HG03135 (cell line): ENCODE measurements around the gene BAHD1.

Source experiments
- ATAC-seq: cut with Tn5 transposase; IDR thresholded peaks from one replicate; pipeline ENCODE4 v1.9.1; 2021; ENCODE audit warnings: mild to moderate bottlenecking, moderate library complexity; ENCODE audit not compliant: unreplicated experiment

Gene BAHD1

GRCh38 chr15:40489274-40490175 is 48.8 kb downstream of the BAHD1 start:
- no peak for ATAC-seq

DNA sequence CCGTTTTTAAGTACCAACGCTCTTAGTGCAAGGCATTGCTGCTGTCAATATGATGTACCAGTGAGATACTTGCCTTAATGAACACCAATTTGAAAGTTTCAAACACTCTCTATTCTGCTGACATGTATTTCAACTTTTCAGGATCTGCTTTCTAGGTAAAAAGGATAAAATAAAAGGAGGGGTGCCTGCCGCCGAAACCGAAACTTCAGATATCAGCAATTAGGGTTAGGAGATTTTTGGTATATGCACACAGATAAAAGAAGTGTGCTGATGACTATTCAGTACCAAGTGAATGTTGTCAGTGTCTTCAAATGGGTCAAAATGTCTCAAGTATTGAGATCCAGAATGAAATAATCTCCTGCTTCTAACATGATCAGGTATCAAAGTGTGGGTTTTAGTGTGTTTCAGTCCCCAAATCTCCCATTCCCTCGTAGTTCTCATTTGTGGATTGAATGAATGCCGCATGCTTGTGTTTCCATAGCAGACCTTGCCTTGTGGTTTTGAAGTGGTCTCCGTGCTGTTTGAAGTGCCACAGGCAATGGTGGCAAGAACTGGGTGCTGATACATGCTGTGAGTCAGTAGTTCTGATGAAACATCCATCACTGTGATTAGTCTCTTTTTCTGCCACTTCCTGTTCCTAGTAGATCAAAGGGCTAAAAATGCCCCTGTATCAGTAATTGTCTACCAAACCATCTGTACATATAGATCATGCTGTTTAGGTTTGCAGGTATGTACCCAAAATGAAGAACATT is 52.5 kb downstream of the BAHD1 start:
- no peak for ATAC-seq

- no peak for ATAC-seq
Observed at GRCh38 chr15:40495516-40495915, 54.8 kb downstream of the BAHD1 start.

GRCh38 chr15:40498418-40498817 is 57.7 kb downstream of the BAHD1 start:
- no peak for ATAC-seq

DNA sequence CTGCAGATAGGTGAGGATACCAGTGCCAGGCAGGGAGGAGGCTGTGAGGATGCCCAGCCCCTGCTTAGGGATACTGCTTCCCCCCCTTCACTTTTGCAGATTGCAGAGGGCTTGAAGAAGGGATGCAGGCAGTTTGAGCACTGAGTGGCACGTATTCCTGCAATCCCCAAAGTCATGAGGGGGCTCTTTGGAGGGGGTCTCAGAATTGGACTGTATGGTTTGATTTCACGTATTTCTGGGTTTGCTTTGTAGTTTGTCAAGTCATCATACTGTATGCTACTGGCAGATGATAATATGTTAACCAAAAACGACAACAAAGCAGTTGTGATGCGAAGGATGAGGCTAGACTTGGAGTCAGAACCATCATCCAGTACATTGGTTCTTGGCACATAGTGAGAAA is 58.1 kb downstream of the BAHD1 start:
- ATAC-seq = no peak

GRCh38 chr15:40499931-40500330 is 59.2 kb downstream of the BAHD1 start:
- ATAC-seq = no peak

- no peak for ATAC-seq
Observed at GRCh38 chr15:40500568-40501330, 60.0 kb downstream of the BAHD1 start.

DNA sequence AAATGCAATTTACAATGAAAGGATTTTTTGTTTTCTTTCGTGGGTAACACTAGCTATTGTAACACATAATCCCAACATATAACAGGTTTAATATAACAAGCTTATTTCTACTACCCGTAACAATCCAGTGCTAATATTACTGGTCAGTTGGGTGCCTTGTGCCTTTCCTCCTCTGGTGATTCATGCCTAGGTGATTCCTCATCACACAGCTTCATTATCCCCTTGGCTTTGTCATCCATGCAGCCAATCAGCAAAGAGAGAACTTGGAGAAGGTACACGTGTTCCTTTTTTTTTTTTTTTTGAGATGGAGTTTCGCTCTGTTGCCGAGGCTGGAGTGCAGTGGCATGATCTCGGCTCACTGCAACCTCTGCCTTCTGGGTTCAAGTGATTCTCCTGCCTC is 60.7 kb downstream of the BAHD1 start:
- ATAC-seq = no peak

- no peak for ATAC-seq
Observed at GRCh38 chr15:40506964-40507571, 66.3 kb downstream of the BAHD1 start.

DNA sequence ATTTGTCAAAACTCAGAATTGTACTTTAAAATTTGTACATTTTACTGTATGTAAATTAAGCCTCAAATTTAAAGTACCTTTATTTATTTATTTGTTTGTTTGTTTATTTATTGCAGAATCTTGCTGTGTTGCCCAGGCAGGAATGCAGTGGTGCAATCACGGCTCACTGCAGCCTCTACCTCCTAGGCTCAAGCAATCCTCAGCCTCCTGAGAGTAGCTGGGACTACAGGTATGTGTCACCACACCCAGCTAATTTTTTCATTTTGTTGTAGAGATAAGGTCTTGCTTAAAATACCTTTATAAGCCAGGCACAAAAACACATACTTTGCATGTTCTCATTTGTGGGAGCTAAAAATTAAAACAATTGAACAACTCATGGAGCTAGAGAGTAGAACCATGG is 67.5 kb downstream of the BAHD1 start:
- no peak for ATAC-seq

- no peak for ATAC-seq
Observed at GRCh38 chr15:40510201-40510600, 69.4 kb downstream of the BAHD1 start.

DNA sequence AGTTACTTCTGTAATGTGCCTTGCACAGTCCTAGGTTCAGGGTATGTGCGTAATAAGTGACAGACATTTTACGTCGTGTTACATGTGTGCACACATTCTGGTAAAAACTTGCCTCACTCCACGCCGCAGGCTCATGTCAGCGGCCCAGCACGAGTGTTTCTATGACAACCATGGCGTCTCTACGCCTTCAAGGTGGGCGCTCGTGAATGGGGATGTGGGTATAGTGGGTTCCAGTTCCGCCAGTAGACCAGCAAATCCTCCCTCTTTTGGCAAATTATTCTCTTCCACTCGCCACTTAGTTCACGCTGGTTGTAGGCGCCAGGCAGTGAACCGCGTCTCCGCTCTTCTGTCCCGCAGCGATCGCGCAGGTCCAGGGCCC is 70.3 kb downstream of the BAHD1 start:
- ATAC-seq = peak; percentile 45

- ATAC-seq = peak; percentile 40
Observed at GRCh38 chr15:40511472-40512133, 70.8 kb downstream of the BAHD1 start.

GRCh38 chr15:40512440-40512839 is 71.7 kb downstream of the BAHD1 start:
- no peak for ATAC-seq

DNA sequence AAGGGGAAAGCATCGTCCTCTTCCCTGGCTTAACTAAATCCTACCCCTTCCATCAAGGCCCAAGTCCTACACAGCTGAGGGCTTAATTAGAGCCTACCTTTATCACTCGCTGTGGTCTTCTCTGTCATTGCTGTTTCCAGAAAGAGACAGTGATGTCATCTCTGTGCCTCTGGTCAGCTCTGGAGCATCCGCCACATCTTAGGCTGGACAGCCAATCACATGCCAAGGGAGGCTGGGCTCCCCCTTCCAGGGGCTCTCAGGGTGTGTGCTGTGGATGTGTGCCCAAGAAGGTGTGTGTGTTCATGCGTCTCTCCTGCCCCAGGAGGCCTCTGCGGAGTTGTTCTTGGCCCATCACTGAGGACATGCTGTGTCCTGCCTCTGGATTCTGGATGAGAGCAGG is 72.9 kb downstream of the BAHD1 start:
- ATAC-seq = no peak

GRCh38 chr15:40516322-40516721 is 75.6 kb downstream of the BAHD1 start:
- no peak for ATAC-seq
